Activated T-cell treated with anti-CD3 and anti-CD28 coated beads, Interleukin-2, amount 50 U/mL, for 1 hour (primary cell): ENCODE results near the gene FGF22.

Experiments used
- DNase-seq: peaks from one replicate; pipeline ENCODE4 v3.0.0-alpha.2; 2020

The FGF22 gene

DNA sequence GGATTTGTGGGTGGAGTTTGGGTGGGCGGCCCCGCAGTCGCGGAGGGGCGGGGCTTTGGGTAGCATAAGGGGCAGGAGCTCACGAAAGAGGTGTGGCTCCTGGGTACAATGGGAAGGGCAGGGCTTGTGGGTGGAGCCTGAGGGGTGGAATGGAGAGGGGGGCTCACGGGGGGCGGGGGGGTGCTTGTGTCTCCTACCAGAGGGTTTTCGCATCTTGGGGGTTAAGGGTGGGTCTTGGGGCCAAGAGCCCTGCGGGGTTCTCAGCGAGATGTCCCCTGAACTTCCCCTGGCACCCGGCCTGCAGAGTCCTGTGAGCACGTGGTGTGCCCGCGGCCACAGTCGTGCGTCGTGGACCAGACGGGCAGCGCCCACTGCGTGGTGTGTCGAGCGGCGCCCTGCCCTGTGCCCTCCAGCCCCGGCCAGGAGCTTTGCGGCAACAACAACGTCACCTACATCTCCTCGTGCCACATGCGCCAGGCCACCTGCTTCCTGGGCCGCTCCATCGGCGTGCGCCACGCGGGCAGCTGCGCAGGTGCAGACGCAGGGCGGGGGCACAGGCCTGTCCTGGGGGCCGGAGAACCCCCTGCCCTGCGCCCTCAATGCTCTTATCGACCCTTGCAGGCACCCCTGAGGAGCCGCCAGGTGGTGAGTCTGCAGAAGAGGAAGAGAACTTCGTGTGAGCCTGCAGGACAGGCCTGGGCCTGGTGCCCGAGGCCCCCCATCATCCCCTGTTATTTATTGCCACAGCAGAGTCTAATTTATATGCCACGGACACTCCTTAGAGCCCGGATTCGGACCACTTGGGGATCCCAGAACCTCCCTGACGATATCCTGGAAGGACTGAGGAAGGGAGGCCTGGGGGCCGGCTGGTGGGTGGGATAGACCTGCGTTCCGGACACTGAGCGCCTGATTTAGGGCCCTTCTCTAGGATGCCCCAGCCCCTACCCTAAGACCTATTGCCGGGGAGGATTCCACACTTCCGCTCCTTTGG lies 41.6 kb downstream of the FGF22 start:
- DNase-seq, result no peak

- no peak for DNase-seq
Observed at GRCh38 chr19:682678-683320, 43.1 kb downstream of the FGF22 start.

- no peak for DNase-seq
Observed at GRCh38 chr19:685454-685931, 45.8 kb downstream of the FGF22 start.

- no peak for DNase-seq
Observed at GRCh38 chr19:686589-687297, 47.1 kb downstream of the FGF22 start.

DNA sequence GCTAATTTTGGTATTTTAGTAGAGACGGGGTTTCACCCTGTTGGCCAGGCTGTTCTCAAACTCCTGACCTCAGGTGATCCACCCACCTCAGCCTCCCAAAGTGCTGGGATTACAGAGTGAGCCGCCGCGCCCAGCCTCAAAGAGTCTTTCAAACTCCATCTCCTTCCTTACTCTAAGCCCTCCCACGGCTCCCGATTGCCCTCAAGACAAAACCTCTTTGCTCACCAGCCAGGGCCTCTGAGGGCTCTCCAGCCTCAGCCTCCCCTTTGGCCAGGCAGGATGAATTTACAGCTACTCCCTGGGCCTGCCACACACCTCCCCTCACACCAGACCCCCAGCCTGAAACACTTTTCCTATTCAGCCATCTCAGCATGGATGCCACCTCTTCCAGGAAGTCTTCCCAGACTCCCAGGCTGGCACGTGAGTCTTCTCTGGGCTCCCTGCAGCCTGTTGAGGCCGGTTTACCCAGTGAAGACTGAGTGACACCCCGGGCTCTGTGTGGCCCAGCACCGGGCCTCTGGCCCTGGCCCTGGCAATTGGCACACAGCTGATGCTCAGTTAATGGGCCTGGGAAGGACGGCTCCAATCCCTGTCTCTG lies 48.0 kb downstream of the FGF22 start:
- DNase-seq, result no peak

DNA sequence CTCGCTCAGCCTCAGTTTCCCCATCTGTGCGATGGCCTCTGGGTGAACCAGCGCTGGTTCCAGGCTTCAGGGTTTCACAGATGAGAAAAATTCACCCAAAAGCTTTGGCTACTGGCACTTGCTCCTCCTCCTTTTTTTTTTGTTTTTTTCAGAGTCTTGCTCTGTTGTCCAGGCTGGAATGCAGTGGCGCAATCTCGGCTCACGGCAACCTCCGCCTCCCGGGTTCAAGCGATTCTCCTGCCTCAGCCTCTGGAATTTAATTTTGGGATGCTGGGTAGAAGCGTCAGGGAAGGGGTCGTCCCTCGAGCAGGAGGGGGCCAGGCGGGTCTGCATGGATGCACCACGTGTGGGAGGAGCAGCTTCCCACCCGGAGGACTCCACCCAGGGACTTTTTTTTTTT lies 48.5 kb downstream of the FGF22 start:
- DNase-seq, result no peak

- DNase-seq, result no peak
Observed at GRCh38 chr19:688992-689391, 49.3 kb downstream of the FGF22 start.

DNA sequence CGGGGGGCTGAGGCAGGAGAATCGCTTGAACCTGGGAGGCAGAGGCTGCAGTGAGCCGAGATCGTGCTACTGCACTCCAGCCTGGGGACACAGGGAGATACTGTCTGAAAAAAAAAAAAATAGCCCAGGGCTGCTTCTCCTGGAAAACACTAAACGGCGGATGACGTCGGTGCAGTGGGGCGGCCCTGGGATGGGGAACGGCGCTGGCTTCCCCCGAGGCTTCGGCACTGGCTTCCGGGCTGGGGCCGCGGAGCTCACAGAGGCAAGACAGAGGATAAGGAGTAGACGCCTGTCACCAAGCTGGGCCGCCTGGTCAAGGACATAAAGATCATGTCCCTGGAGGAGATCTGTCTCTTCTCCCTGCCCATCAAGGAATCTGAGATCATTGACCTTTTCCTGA lies 50.5 kb downstream of the FGF22 start:
- no peak for DNase-seq
